Gastrocnemius medialis (tissue), 4 donors: ENCODE data around the gene ZNF32. TPM values are rescaled to one million over a fixed set of nuclear protein-coding genes. Genes with fewer than 3 reads are reported as not detected.
"Not testable (repeated sequence)": the region's sequence is repeated elsewhere in the genome, so short reads cannot be mapped to it uniquely, and the experiment has no call there.

Experiments used
- ATAC-seq, 2 donors: fragments of 150-250 bp; one replicate each; pipeline ENCODE4 v1.9.1; 2016
- DNase-seq, 2 donors: peaks; one replicate each; pipeline ENCODE4 v3.0.0-alpha.2; 2019
- H3K27ac ChIP-seq, 4 donors: fragments of 200-600 bp; sonication (generic); 1 replicate in 1 of 4; 2 replicates in 3 of 4; pipeline ENCODE4 v1.5.1; 2016 to 2018; ENCODE audit warnings: mild to moderate bottlenecking in 2 of 4, moderate library complexity in 1 of 4
- H3K27me3 ChIP-seq, 3 donors: fragments of 200-600 bp; sonication (generic) in 2 of 3; 1 replicate in 1 of 3; 2 replicates in 2 of 3; pipeline versions ENCODE4 v1.5.1 to v1.6.0; 2016 to 2019; ENCODE audit warnings: mild to moderate bottlenecking in 1 of 3, moderate library complexity in 1 of 3
- H3K36me3 ChIP-seq, 2 donors: fragments of 200-600 bp; sonication (generic) in 1 of 2; one replicate each; pipeline ENCODE4 v1.5.1; 2017 to 2018
- H3K4me1 ChIP-seq, 2 donors: fragments of 200-600 bp; sonication (generic) in 1 of 2; one replicate each; pipeline ENCODE4 v1.5.1; 2016 to 2017; ENCODE audit warnings: mild to moderate bottlenecking in 2 of 2
- H3K4me3 ChIP-seq, 4 donors: fragments of 200-600 bp; sonication (generic) in 3 of 4; 1 replicate in 1 of 4; 2 replicates in 3 of 4; pipeline ENCODE4 v1.5.1; 2016 to 2019; ENCODE audit warnings: mild to moderate bottlenecking in 2 of 4
- H3K9me3 ChIP-seq, 3 donors: fragments of 200-600 bp; sonication (generic) in 2 of 3; 1 replicate in 1 of 3; 2 replicates in 2 of 3; pipeline ENCODE4 v1.5.1; 2016 to 2019
- CTCF ChIP-seq, 5 experiments: fragments of 450-650 bp in 3 of 5; fragments of 200-600 bp in 2 of 5; sonication (generic) in 2 of 5; IDR thresholded peaks in 4 of 5; conservative IDR thresholded peaks in 1 of 5; 1 replicate in 4 of 5; 2 replicates in 1 of 5; pipeline ENCODE4 v1.5.1; 2016 to 2019; ENCODE audit warnings: antibody characterized with exemption in 5 of 5, mild to moderate bottlenecking in 3 of 5, moderate library complexity in 3 of 5
- POLR2A ChIP-seq, 2 donors: fragments of 450-650 bp; IDR thresholded peaks; one replicate each; pipeline ENCODE4 v1.6.1; 2017; ENCODE audit warnings: antibody characterized with exemption in 2 of 2, mild to moderate bottlenecking in 2 of 2, moderate library complexity in 2 of 2
- in situ Hi-C, 4 donors: fragments of 200-750 bp; cut with MboI; loops; one replicate each; pipeline versions ENCODE4 v1.15.0 to v1.8.0; 2017; ENCODE audit warnings: low sequenced_read_pairs in 4 of 4
- intact Hi-C: fragments of 100-400 bp; cut with DNase I; formaldehyde crosslinking; loops from one replicate; pipeline ENCODE4 v1.15.1; 2023; ENCODE audit warnings: low total_unique reads
- total RNA-seq, 4 donors: library from RNA; depleted of rRNA; stranded (reverse); fragments of >200 nt; gene quantifications; one replicate each; pipeline versions ENCODE4 v1.1.0 to v1.2.3, GENCODE V29; 2016

Gene ZNF32
- total RNA-seq, 4 donors from 2014 or later, result 38.1 to 65.5 (median 61.5) TPM

GRCh38 chr10:43605850-43606322 is 42.8 kb downstream of the ZNF32 start:
- Histone ChIP-seq H3K4me3 (peak overlapping the region; percentile 80 to 100 (median 83)), H3K36me3 (peaks cover 0 to 23% of the 10 kb centered on the region in 2 donors), H3K4me1 (peaks cover 9 to 10% of the 10 kb centered on the region in 2 donors), H3K9me3 (no peaks in the 10 kb centered on the region), H3K27ac (peak overlapping the region; percentile 75 to 92 (median 82)), H3K27me3 (no peaks in the 10 kb centered on the region)
- in situ Hi-C loops, result no loop called here
- no peak for TF ChIP-seq POLR2A (IDR thresholded peaks at IDR 0.05)
- no peak for TF ChIP-seq CTCF (IDR thresholded peaks at IDR 0.05 in 4 of 5, conservative IDR thresholded peaks at IDR 0.05 in 1 of 5)
- intact Hi-C loops, result loop anchor here (1.0 to 2.0 kb wide), 2 partner anchors 32 to 43 kb away; partner anchors contain the start of genes ZNF239 and ZNF32
- peak; percentile 10 to 56 for ATAC-seq
- no peak for DNase-seq

- ATAC-seq, H3K9me3 ChIP-seq, in situ Hi-C loops, intact Hi-C loops, H3K27me3 ChIP-seq, H3K4me3 ChIP-seq, H3K36me3 ChIP-seq, H3K4me1 ChIP-seq, DNase-seq, H3K27ac ChIP-seq: not testable (repeated sequence)
Measured at GRCh38 chr10:43601576-43601975, 47.1 kb downstream of the ZNF32 start.

- TF ChIP-seq POLR2A (IDR thresholded peaks at IDR 0.05) (no peak), CTCF (IDR thresholded peaks at IDR 0.05 in 4 of 5, conservative IDR thresholded peaks at IDR 0.05 in 1 of 5) (no peak)
- no peak for ATAC-seq
- no peak for DNase-seq
- Histone ChIP-seq H3K36me3 (no peaks in the 10 kb centered on the region), H3K4me1 (no peaks in the 10 kb centered on the region), H3K9me3 (no peaks in the 10 kb centered on the region), H3K27ac (no peak overlapping the region), H3K27me3 (no peaks in the 10 kb centered on the region), H3K4me3 (no peak overlapping the region)
- in situ Hi-C loops (no loop called here), intact Hi-C loops (no loop called here)
Measured at GRCh38 chr10:43599333-43599732, 49.3 kb downstream of the ZNF32 start.

- Histone ChIP-seq H3K4me1 (no peaks in the 10 kb centered on the region), H3K36me3 (no peaks in the 10 kb centered on the region), H3K27ac (no peak overlapping the region), H3K4me3 (no peak overlapping the region), H3K9me3 (no peaks in the 10 kb centered on the region), H3K27me3 (no peaks in the 10 kb centered on the region)
- no peak for DNase-seq
- intact Hi-C loops (no loop called here), in situ Hi-C loops (no loop called here)
- TF ChIP-seq POLR2A (IDR thresholded peaks at IDR 0.05) (no peak), CTCF (IDR thresholded peaks at IDR 0.05 in 4 of 5, conservative IDR thresholded peaks at IDR 0.05 in 1 of 5) (no peak)
- no peak for ATAC-seq
Measured at GRCh38 chr10:43598446-43598845, 50.2 kb downstream of the ZNF32 start.

- H3K4me1 ChIP-seq, result no peaks in the 10 kb centered on the region
- no peak overlapping the region for H3K27ac ChIP-seq
- no peaks in the 10 kb centered on the region for H3K9me3 ChIP-seq
- H3K36me3 ChIP-seq, result no peaks in the 10 kb centered on the region
- no peak for ATAC-seq
- in situ Hi-C loops, result no loop called here
- no peak for DNase-seq
- TF ChIP-seq CTCF (IDR thresholded peaks at IDR 0.05 in 4 of 5, conservative IDR thresholded peaks at IDR 0.05 in 1 of 5) (no peak), POLR2A (IDR thresholded peaks at IDR 0.05) (no peak)
- no peak overlapping the region for H3K4me3 ChIP-seq
- H3K27me3 ChIP-seq, result no peaks in the 10 kb centered on the region
- intact Hi-C loops, result no loop called here
Measured at GRCh38 chr10:43596546-43596945, 52.1 kb downstream of the ZNF32 start.
